Vagina (tissue), 2 donors: ENCODE results near the gene EPB41L5. TPM values are rescaled to one million over a fixed set of nuclear protein-coding genes. Genes with fewer than 3 reads are reported as not detected.
"Not testable (repeated sequence)": the region's sequence is repeated elsewhere in the genome, so short reads cannot be mapped to it uniquely, and the experiment has no call there.

Experiments
- DNase-seq, 2 donors: peaks; one replicate each; pipeline ENCODE4 v3.0.0-alpha.2; 2017; ENCODE audit errors: extremely low spot score in 2 of 2
- H3K27ac ChIP-seq: fragments of 200-600 bp; sonication (generic); one replicate; pipeline ENCODE4 v1.5.1; 2019
- H3K27me3 ChIP-seq: fragments of 200-600 bp; sonication (generic); one replicate; pipeline ENCODE4 v1.5.1; 2019
- H3K36me3 ChIP-seq, 2 donors: fragments of 200-600 bp; sonication (generic); one replicate each; pipeline ENCODE4 v1.5.1; 2017 to 2019
- H3K4me1 ChIP-seq: fragments of 200-600 bp; sonication (generic); one replicate; pipeline ENCODE4 v1.5.1; 2019
- H3K4me3 ChIP-seq, 2 donors: fragments of 200-600 bp; sonication (generic); 1 replicate in 1 of 2; 2 replicates in 1 of 2; pipeline ENCODE4 v1.5.1; 2016 to 2019
- H3K9me3 ChIP-seq: fragments of 200-600 bp; sonication (generic); one replicate; pipeline ENCODE4 v1.5.1; 2019
- POLR2A ChIP-seq, 2 donors: fragments of 450-650 bp; IDR thresholded peaks; one replicate each; pipeline ENCODE4 v1.6.1; 2017; ENCODE audit warnings: antibody characterized with exemption in 2 of 2, mild to moderate bottlenecking in 2 of 2, moderate library complexity in 2 of 2
- POLR2AphosphoS5 ChIP-seq, 2 donors: sonication (generic); formaldehyde crosslinking; IDR thresholded peaks; one replicate each; pipeline ENCODE4 v1.9.0; 2017; ENCODE audit warnings: antibody characterized with exemption in 2 of 2, mild to moderate bottlenecking in 2 of 2, low read depth in 1 of 2; ENCODE audit not compliant: insufficient read depth in 1 of 2
- intact Hi-C: fragments of 100-400 bp; cut with DNase I; formaldehyde crosslinking; loops from one replicate; pipeline ENCODE4 v1.15.1; 2023
- total RNA-seq: library from RNA; depleted of rRNA; stranded (reverse); fragments of >200 nt; gene quantifications from one replicate; pipeline ENCODE4 v1.2.3, GENCODE V29; 2016
- TF ChIP-seq, protein P1 (sequence below), 3 experiments: fragments of 450-650 bp in 2 of 3; fragments of 200-600 bp in 1 of 3; sonication (generic) in 1 of 3; IDR thresholded peaks; one replicate each; pipeline ENCODE4 v1.5.1; 2017 to 2019; ENCODE audit warnings: antibody characterized with exemption in 3 of 3, mild to moderate bottlenecking in 2 of 3, moderate library complexity in 2 of 3

The EPB41L5 gene
- total RNA-seq, 1 donor from 2014 or later: 37.6 TPM

GRCh38 chr2:120059483-120059882 lies 46.6 kb downstream of the EPB41L5 start:
- no peaks in the 10 kb centered on the region for H3K4me1 ChIP-seq
- no peak for TF ChIP-seq POLR2AphosphoS5 (IDR thresholded peaks at IDR 0.05; ENCODE audit: insufficient read depth in 1 of 2, low read depth in 1 of 2)
- no peak for TF ChIP-seq POLR2A (IDR thresholded peaks at IDR 0.05)
- TF ChIP-seq, protein P1, sequence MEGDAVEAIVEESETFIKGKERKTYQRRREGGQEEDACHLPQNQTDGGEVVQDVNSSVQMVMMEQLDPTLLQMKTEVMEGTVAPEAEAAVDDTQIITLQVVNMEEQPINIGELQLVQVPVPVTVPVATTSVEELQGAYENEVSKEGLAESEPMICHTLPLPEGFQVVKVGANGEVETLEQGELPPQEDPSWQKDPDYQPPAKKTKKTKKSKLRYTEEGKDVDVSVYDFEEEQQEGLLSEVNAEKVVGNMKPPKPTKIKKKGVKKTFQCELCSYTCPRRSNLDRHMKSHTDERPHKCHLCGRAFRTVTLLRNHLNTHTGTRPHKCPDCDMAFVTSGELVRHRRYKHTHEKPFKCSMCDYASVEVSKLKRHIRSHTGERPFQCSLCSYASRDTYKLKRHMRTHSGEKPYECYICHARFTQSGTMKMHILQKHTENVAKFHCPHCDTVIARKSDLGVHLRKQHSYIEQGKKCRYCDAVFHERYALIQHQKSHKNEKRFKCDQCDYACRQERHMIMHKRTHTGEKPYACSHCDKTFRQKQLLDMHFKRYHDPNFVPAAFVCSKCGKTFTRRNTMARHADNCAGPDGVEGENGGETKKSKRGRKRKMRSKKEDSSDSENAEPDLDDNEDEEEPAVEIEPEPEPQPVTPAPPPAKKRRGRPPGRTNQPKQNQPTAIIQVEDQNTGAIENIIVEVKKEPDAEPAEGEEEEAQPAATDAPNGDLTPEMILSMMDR (IDR thresholded peaks at IDR 0.05): no peak
- no peaks in the 10 kb centered on the region for H3K36me3 ChIP-seq
- H3K4me3 ChIP-seq: no peak overlapping the region
- H3K27ac ChIP-seq: no peak overlapping the region
- intact Hi-C loops: no loop called here
- H3K27me3 ChIP-seq: no peaks in the 10 kb centered on the region
- no peak for DNase-seq
- H3K9me3 ChIP-seq: no peaks in the 10 kb centered on the region

DNA sequence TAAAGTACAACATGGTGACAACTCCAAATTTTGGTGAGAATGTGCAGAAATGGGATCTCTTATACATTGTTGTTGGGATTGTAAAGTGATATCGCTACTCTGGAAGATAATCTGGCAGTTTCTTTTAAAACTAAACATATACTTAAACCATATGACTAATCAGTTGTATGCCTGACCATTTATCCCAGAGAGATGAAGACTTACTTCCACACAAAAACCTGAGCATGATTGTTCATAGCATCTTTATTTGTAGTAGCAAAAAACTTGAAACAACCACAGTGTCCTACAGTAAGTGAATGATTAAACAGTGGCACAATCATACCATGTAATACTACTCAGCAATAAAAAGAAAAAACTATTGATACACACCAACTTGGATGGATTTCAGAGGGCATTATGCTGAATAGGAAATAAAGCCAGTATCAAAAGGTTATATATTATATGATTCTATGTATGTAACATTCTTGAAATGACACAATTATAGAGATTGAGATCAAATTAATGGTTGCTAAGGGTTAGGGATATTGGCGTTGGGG lies 47.3 kb downstream of the EPB41L5 start:
- DNase-seq: no peak
- Histone ChIP-seq H3K36me3 (no peaks in the 10 kb centered on the region), H3K27me3 (no peaks in the 10 kb centered on the region), H3K4me3 (no peak overlapping the region), H3K9me3 (no peaks in the 10 kb centered on the region), H3K27ac (no peak overlapping the region), H3K4me1 (no peaks in the 10 kb centered on the region)
- no peak for TF ChIP-seq POLR2AphosphoS5 (IDR thresholded peaks at IDR 0.05; ENCODE audit: insufficient read depth in 1 of 2, low read depth in 1 of 2)
- no peak for TF ChIP-seq POLR2A (IDR thresholded peaks at IDR 0.05)
- TF ChIP-seq, protein P1 (IDR thresholded peaks at IDR 0.05): no peak
- intact Hi-C loops: no loop called here

DNA sequence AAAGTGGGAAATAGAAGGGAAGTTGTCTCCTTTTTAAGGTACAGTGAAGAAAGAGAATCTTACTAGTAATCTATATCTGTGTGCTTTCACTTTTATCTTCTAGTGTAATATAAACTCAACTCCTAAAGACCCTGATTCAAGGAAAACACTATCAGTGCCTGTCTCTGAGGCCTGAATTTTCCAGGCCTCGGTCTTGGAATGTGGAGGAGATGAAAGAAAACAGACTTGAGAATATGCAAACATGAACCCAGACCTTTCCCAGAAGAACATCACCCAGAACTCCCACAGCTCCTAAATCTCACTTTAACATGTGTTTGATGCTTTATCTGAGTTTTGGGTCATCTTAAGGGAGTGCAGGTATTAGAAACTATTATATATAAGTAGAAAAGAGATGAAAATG lies 51.8 kb downstream of the EPB41L5 start:
- no peak overlapping the region for H3K4me3 ChIP-seq
- H3K27me3 ChIP-seq: no peaks in the 10 kb centered on the region
- DNase-seq: no peak
- TF ChIP-seq, protein P1 (IDR thresholded peaks at IDR 0.05): no peak
- TF ChIP-seq POLR2AphosphoS5 (IDR thresholded peaks at IDR 0.05; ENCODE audit: insufficient read depth in 1 of 2, low read depth in 1 of 2) (no peak), POLR2A (IDR thresholded peaks at IDR 0.05) (no peak)
- H3K9me3 ChIP-seq: no peaks in the 10 kb centered on the region
- no peaks in the 10 kb centered on the region for H3K4me1 ChIP-seq
- H3K27ac ChIP-seq: no peak overlapping the region
- no peaks in the 10 kb centered on the region for H3K36me3 ChIP-seq
- intact Hi-C loops: no loop called here

GRCh38 chr2:120066800-120067547 lies 54.1 kb downstream of the EPB41L5 start:
- no peaks in the 10 kb centered on the region for H3K4me1 ChIP-seq
- intact Hi-C loops: no loop called here

DNA sequence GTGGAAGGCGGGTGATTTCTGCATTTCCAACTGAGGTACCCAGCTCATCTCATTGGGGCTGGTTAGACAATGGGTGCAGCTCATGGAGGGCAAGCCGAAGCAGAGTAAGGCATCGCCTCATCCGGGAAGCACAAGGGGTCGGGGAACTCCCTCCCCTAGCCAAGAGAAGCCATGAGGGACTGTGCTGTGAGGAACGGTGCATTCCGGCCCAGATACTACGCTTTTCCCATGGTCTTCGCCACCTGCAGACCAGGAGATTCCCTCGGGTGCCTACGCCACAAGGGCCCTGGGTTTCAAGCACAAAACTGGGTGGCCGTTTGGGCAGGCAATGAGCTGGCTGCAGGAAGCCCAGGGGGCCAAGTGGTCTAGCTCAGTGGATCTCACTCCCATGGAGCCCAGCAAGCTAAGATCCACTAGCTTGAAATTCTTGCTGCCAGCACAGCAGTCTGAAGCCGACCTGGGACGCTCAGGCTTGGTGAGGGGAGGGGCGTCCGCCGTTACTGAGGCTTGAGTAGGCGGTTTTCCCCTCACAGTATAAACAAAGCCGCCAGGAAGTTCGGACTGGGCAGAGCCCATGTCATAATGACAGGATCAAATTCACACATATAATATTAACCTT lies 55.3 kb downstream of the EPB41L5 start:
- DNase-seq, intact Hi-C loops, H3K4me3 ChIP-seq, H3K4me1 ChIP-seq, H3K27me3 ChIP-seq, H3K9me3 ChIP-seq, H3K27ac ChIP-seq, H3K36me3 ChIP-seq: not testable (repeated sequence)

More at GRCh38 chr2:120066800-120067547, 54.1 kb downstream of the EPB41L5 start:
- H3K36me3 ChIP-seq: no peaks in the 10 kb centered on the region
- H3K27me3 ChIP-seq: no peaks in the 10 kb centered on the region
- H3K9me3 ChIP-seq: no peaks in the 10 kb centered on the region
- H3K27ac ChIP-seq: no peak overlapping the region
- DNase-seq: no peak
- TF ChIP-seq POLR2A (IDR thresholded peaks at IDR 0.05) (no peak), POLR2AphosphoS5 (IDR thresholded peaks at IDR 0.05; ENCODE audit: insufficient read depth in 1 of 2, low read depth in 1 of 2) (no peak)
- TF ChIP-seq, protein P1 (IDR thresholded peaks at IDR 0.05): no peak
- no peak overlapping the region for H3K4me3 ChIP-seq
